Anterior cingulate cortex (tissue), 58 donors: Measurements from ENCODE around the gene MZB1.
A peak's percentile ranks its signal among the peaks of the same experiment; 100 is the strongest.

Experiments
- DNase-seq, 58 donors: peaks; one replicate each; lab custom pipeline; 2025; lab: John Stamatoyannopoulos, UW

The MZB1 gene, protein sequence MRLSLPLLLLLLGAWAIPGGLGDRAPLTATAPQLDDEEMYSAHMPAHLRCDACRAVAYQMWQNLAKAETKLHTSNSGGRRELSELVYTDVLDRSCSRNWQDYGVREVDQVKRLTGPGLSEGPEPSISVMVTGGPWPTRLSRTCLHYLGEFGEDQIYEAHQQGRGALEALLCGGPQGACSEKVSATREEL

GRCh38 chr5:139389701-139390638 lies at the start of gene MZB1:
MZB1 (minus strand) TSS chr5:139389913; CDS start chr5:139389856, 57 bp downstream.
- DNase-seq = no peak

GRCh38 chr5:139439013-139439903 lies 49.5 kb upstream of the MZB1 start, which contains the start of gene DNAJC18:
DNAJC18 (minus strand) TSS chr5:139439525; CDS start chr5:139439445, 80 bp downstream.
- DNase-seq = peak; percentile 66 to 98 (median 92)

DNA sequence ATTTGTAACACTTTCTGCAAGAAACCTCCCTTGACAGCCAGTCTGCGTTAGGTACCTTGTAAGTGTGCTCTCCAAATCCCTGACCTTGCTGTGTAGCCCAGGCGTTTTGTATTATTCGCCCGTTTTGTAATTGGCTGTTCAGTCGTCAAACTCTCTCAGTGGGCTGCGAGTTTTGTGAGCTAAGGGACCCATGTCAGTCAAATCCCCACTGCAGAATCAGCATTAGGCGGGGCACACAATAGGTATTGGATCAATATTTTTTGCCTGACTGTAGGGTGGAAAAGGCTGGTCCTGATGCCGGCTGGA lies 48.9 kb upstream of the MZB1 start:
- DNase-seq = no peak

GRCh38 chr5:139435676-139436075 lies 46.0 kb upstream of the MZB1 start:
- no peak for DNase-seq

DNA sequence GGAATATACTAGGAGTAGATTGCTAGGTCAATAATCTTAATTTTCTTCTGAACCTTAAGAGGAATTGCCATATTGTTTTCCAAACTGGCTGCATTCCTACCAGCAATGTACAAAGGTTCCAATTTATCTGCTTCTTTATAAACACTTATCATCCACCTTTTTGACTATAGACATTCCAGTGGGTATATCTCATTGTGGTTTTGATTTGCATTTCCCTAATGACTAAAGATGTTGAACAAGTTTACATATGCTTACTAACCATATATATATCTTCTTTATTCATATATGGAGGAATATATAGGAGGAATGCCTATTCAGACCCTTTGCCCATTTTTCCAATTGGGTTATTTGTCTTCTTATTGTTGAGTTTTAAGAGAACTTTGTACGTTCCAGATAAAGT lies 42.0 kb upstream of the MZB1 start:
- no peak for DNase-seq

DNA sequence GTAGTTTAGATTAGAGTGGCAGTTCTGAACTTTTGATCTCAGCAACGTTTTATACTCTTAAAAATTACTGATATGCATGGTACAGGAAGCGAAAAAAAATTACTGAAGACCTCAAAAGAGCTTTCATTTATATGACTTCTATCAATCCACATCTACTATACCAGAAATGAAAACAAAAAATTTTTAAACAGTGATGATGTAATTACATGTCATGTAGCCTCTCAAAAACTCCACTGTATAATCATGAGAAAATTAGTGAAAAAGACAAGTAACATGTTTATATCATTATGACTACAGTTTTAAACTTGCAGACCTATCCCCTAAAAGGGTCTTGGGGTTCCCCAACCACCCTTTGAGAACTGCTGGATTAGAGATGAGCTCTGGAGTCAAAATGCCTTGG lies 40.3 kb upstream of the MZB1 start:
- DNase-seq = no peak

GRCh38 chr5:139426203-139426885 lies 36.6 kb upstream of the MZB1 start:
- no peak for DNase-seq

GRCh38 chr5:139425497-139425896 lies 35.8 kb upstream of the MZB1 start:
- DNase-seq = no peak

GRCh38 chr5:139422307-139422893 lies 32.7 kb upstream of the MZB1 start:
- peak in 12 of 58 donors; percentile 10 to 75 (median 20) for DNase-seq

GRCh38 chr5:139419226-139420192 lies 29.8 kb upstream of the MZB1 start:
- DNase-seq = no peak

DNA sequence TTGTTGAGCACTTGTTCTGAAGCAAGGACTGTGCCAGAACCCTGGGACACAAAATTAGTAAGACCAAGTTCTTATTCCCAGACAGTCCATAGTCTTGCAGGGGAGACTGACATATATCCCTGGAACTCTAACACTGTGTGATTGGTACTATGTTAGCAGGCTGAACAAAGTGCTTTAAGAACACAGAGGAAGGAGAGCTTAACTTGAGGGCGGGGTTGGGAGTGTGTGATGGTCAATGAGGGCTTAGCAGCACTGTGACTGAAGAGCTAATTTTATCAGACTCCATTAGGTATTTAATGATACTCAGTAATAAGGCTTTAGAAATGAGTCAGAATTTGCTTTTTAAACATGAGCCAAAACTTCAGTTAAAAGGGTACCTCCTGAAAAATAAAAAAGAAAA lies 29.1 kb upstream of the MZB1 start:
- DNase-seq = no peak

- DNase-seq = peak in 7 of 58 donors; percentile 25 to 59 (median 29)
Measured at GRCh38 chr5:139417214-139417613, 27.5 kb upstream of the MZB1 start.

DNA sequence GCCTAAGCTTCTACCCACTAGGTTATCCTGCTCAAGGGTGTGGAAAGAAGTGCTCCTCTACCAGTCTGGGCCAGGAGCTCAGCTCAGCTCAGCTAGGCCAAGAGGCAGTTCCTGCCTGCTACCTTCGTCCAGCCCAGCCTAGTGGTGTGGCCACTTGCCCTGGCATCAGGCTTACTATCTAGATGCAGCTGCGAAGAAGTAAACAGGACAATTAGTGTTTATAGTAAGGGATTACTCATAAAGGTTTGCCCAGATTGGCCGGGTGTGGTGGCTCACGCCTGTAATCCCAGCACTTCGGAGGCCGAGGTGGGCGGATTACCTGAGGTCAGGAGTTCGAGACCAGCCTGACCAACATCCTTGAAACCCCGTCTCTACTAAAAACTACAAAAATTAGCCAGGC lies 26.9 kb upstream of the MZB1 start:
- DNase-seq = no peak

DNA sequence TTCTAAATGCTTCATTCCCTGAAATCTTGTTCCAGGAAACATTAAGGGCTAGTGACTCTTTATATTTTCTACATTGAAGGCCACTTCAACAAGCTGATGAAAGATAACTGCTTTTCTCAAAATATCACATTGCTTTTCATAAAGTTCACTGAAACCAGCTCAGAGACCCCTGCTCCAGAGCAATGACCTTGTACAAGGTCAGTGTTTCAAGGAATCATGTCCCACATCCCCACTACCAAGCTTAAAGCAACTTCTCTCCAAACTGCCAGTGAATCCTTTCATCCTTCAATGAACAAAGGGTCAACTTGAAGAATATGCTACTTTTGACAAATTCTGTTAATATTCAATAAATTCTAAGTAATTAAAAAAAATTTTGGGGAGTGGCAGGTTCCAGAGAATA lies 26.2 kb upstream of the MZB1 start:
- DNase-seq = no peak

GRCh38 chr5:139415221-139415861 lies 25.6 kb upstream of the MZB1 start:
- DNase-seq = peak in 56 of 58 donors; percentile 15 to 93 (median 78)

DNA sequence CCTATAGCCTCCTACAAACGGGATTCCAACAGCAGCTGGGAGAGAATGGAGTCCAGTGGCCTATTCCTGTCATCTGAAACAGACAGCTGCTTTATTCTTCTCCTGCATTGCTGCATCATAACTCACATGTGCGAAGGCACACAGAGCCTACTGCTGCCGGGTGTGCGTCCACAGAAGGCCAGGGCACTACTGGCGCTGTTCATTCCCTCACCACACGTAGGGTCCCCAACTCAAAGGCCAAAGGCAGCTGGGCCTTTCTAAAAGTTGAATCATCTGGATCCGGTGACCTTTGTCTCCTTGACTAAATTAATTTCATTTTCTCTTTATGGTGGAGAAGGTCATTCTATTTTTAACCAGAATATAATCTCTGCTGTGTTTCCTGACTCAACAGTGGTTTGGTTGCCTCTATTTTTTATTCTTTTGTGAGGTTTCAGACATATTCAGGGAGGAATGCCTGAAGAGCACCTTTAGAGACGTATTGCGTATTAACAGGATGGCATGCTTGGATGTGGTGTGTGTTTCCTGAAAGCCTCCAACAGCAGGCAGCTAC lies 24.9 kb upstream of the MZB1 start:
- DNase-seq = peak in 26 of 58 donors; percentile 8 to 66 (median 36)

DNA sequence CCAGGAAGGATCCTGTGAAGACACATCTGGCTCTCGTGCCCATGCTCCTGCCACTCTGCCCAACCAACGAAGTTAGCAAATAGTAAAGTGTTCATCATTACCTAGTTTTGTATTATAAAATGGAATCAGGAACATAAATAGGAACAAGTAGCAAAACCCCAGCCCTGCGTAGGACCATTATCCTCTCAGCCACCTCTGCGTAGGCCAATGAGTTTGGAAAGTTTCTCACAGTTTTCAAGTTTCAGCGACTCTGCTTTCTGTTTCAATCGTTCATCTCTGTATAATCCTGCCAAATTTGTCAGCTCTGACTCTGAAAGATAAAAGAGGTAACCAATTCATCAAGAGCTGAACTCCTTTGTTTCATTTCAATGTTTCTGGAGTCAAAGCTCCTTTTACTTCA lies 24.2 kb upstream of the MZB1 start:
- DNase-seq = no peak

- DNase-seq = no peak
Measured at GRCh38 chr5:139413153-139413552, 23.4 kb upstream of the MZB1 start.
